Measurements from ENCODE around the gene NOL9.

The NOL9 gene

GRCh38 chr1:6581561-6582305 lies 27.4 kb upstream of the NOL9 start:
- TF ChIP-seq, protein P1, sequence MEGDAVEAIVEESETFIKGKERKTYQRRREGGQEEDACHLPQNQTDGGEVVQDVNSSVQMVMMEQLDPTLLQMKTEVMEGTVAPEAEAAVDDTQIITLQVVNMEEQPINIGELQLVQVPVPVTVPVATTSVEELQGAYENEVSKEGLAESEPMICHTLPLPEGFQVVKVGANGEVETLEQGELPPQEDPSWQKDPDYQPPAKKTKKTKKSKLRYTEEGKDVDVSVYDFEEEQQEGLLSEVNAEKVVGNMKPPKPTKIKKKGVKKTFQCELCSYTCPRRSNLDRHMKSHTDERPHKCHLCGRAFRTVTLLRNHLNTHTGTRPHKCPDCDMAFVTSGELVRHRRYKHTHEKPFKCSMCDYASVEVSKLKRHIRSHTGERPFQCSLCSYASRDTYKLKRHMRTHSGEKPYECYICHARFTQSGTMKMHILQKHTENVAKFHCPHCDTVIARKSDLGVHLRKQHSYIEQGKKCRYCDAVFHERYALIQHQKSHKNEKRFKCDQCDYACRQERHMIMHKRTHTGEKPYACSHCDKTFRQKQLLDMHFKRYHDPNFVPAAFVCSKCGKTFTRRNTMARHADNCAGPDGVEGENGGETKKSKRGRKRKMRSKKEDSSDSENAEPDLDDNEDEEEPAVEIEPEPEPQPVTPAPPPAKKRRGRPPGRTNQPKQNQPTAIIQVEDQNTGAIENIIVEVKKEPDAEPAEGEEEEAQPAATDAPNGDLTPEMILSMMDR (conservative IDR thresholded peaks at IDR 0.05) = no peak
- no peak for TF ChIP-seq ZFX (IDR thresholded peaks at IDR 0.05)
- H3K27ac ChIP-seq = no peak overlapping the region

GRCh38 chr1:6580593-6581409 lies 26.5 kb upstream of the NOL9 start:
- peak overlapping the region; percentile 79 for H3K27ac ChIP-seq
- TF ChIP-seq, protein P1 (conservative IDR thresholded peaks at IDR 0.05) = no peak
- no peak for TF ChIP-seq ZFX (IDR thresholded peaks at IDR 0.05)

DNA sequence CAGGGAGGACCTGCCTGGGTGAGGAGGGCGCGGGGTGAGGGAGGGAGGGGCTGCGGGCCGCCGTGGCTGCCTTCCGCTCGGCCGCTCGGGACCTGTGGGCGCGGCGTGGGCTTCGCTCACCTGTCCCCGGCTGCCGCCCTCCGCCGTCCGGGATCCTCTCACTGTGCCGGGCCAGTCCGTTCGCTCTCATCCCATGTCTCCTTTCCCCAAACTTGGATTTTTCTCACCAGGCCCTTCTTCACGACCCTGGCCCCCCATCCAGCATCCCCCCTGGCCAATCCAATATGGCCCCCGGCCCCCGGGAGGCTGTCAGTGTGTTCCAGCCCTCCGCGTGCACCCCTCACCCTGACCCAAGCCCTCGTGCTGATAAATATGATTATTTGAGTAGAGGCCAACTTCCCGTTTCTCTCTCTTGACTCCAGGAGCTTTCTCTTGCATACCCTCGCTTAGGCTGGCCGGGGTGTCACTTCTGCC lies 25.8 kb upstream of the NOL9 start:
- TF ChIP-seq ZFX (IDR thresholded peaks at IDR 0.05) = no peak
- TF ChIP-seq, protein P1 (conservative IDR thresholded peaks at IDR 0.05) = no peak
- H3K27ac ChIP-seq = peak overlapping the region; percentile 79

- TF ChIP-seq, protein P1 (conservative IDR thresholded peaks at IDR 0.05) = no peak
- H3K27ac ChIP-seq = peak within 1 kb of the TSS; percentile 79
Observed at GRCh38 chr1:6579374-6580118, 25.2 kb upstream of the NOL9 start, which contains the start of gene ZBTB48. ZBTB48 (plus strand) TSS chr1:6579994; CDS start chr1:6580610, 616 bp downstream.

DNA sequence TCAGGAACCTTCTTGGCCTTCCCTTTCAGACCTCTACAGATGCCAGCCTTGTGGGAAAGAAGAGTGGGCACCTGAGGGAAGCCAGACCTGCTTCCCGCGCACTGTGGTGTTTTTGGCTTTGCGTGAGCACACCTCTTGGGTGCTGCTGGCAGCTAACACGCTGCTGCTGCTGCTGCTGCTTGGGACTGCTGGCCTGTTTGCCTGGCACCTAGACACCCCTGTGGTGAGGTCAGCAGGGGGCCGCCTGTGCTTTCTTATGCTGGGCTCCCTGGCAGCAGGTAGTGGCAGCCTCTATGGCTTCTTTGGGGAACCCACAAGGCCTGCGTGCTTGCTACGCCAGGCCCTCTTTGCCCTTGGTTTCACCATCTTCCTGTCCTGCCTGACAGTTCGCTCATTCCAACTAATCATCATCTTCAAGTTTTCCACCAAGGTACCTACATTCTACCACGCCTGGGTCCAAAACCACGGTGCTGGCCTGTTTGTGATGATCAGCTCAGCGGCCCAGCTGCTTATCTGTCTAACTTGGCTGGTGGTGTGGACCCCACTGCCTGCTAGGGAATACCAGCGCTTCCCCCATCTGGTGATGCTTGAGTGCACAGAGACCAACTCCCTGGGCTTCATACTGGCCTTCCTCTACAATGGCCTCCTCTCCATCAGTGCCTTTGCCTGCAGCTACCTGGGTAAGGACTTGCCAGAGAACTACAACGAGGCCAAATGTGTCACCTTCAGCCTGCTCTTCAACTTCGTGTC lies 24.5 kb upstream of the NOL9 start:
- H3K27ac ChIP-seq = peak overlapping the region; percentile 79

GRCh38 chr1:6577831-6578525 lies 23.7 kb upstream of the NOL9 start:
- no peak for TF ChIP-seq ZFX (IDR thresholded peaks at IDR 0.05)
- TF ChIP-seq, protein P1 (conservative IDR thresholded peaks at IDR 0.05) = no peak
- no peak overlapping the region for H3K27ac ChIP-seq

More for the DNA sequence above, 24.5 kb upstream of the NOL9 start:
- TF ChIP-seq, protein P1 (conservative IDR thresholded peaks at IDR 0.05) = no peak
- TF ChIP-seq ZFX (IDR thresholded peaks at IDR 0.05) = no peak
